H1 (cell line): ENCODE measurements around the gene MAML3. TPM values are rescaled to one million over a fixed set of nuclear protein-coding genes. Genes with fewer than 3 reads are reported as not detected.

Experiments used
- BCL11A ChIP-seq, 2 experiments: IDR thresholded peaks; one replicate each; pipeline ENCODE4 v1.6.1; 2011; ENCODE audit warnings: low read depth in 2 of 2, low read length in 2 of 2, mild to moderate bottlenecking in 2 of 2
- BRCA1 ChIP-seq: IDR thresholded peaks from 2 replicates; pipeline ENCODE4 v1.6.1; 2012; ENCODE audit warnings: low read depth, low read length, improper control_type of control experiment
- HDAC2 ChIP-seq, 2 experiments: fragments of 300-600 bp in 1 of 2; sonication (generic) in 1 of 2; IDR thresholded peaks; 2 replicates each; pipeline ENCODE4 v1.6.1; 2011 to 2012; ENCODE audit warnings: low read depth in 2 of 2, low read length in 2 of 2, mild to moderate bottlenecking in 2 of 2, moderate library complexity in 2 of 2, borderline replicate concordance in 1 of 2, inconsistent platforms in 1 of 2
- MAX ChIP-seq: IDR thresholded peaks from 2 replicates; pipeline ENCODE4 v1.6.1; 2012; ENCODE audit warnings: inconsistent platforms
- NANOG ChIP-seq: IDR thresholded peaks from 2 replicates; pipeline ENCODE4 v1.6.1; 2011; ENCODE audit warnings: low read length, low read depth, mild to moderate bottlenecking, inconsistent platforms; ENCODE audit not compliant: insufficient read depth, poor library complexity, severe bottlenecking
- NRF1 ChIP-seq: IDR thresholded peaks from 2 replicates; pipeline ENCODE4 v1.6.1; 2011; ENCODE audit warnings: mild to moderate bottlenecking, low read depth, low read length, improper control_type of control experiment
- polyA plus RNA-seq, 7 experiments: library from polyadenylated mRNA; depleted of rRNA in 3 of 7; stranded (reverse) in 5 of 7; unstranded in 2 of 7; fragments of >200 nt in 5 of 7; fragments of 200-250 nt in 2 of 7; gene quantifications; 1 replicate in 5 of 7; 2 replicates in 1 of 7; 4 replicates in 1 of 7; pipeline versions ENCODE4 v1.2.1 to v1.2.3, GENCODE V29; 2011 to 2013; ENCODE audit warnings: missing spikeins in 2 of 7, mixed read lengths in 2 of 7
- total RNA-seq: library from RNA; stranded (reverse); fragmentation: NEBNext Ultra II Directional; extraction: Animal tissue kit (Norgen Biotek cat#: 25700); gene quantifications from 2 replicates; pipeline ENCODE4 v1.2.1, GENCODE V29; 2021

Gene MAML3
- total and polyA plus RNA-seq, 2 of the 8 experiments (the other 6 are each of a cell fraction or from before 2014, with no cell fraction given): 2.1 to 5.7 TPM

GRCh38 chr4:139865537-139865936 lies 288.4 kb downstream of the MAML3 start (continued):
- TF ChIP-seq HDAC2 (IDR thresholded peaks at IDR 0.05; ENCODE audit: borderline replicate concordance in 1 of 2, low read depth in 2 of 2, low read length in 2 of 2) (no peak), MAX (no peak), BRCA1 (no peak), BCL11A (IDR thresholded peaks at IDR 0.05; ENCODE audit: low read depth in 2 of 2, low read length in 2 of 2) (no peak), NANOG (no peak), NRF1 (no peak)
- TF ChIP-seq, all 59 proteins: peak for 0
